GM18861 (cell line): ENCODE measurements around the gene SLC16A3.
A peak's percentile ranks its signal among the peaks of the same experiment; 100 is the strongest.
"Not testable (repeated sequence)": the region's sequence is repeated elsewhere in the genome, so short reads cannot be mapped to it uniquely, and the experiment has no call there.

ENCODE experiments used
- ATAC-seq: cut with Tn5 transposase; IDR thresholded peaks from one replicate; pipeline ENCODE4 v1.9.1; 2021; ENCODE audit not compliant: unreplicated experiment

The SLC16A3 gene

DNA sequence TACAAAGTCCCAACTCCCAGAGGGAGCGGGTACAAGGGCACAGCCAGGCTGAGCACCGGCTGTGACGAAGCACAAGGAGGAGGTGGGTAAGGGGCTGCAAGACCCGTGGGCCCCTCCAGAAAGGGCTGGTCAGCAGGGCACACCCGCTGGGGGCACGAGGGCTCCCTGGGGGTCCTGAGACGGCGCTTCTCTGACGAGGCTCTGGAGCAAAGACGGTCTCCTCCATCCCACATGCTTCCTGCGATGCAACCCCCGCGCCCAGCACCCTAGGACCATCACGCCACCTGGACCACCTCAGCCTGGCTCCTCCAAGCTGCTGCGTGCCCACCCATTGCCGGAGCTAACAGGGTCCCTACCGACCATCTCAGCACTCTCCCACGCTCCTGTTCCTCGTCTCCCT, 24.9 kb upstream of the SLC16A3 start:
- no peak for ATAC-seq

DNA sequence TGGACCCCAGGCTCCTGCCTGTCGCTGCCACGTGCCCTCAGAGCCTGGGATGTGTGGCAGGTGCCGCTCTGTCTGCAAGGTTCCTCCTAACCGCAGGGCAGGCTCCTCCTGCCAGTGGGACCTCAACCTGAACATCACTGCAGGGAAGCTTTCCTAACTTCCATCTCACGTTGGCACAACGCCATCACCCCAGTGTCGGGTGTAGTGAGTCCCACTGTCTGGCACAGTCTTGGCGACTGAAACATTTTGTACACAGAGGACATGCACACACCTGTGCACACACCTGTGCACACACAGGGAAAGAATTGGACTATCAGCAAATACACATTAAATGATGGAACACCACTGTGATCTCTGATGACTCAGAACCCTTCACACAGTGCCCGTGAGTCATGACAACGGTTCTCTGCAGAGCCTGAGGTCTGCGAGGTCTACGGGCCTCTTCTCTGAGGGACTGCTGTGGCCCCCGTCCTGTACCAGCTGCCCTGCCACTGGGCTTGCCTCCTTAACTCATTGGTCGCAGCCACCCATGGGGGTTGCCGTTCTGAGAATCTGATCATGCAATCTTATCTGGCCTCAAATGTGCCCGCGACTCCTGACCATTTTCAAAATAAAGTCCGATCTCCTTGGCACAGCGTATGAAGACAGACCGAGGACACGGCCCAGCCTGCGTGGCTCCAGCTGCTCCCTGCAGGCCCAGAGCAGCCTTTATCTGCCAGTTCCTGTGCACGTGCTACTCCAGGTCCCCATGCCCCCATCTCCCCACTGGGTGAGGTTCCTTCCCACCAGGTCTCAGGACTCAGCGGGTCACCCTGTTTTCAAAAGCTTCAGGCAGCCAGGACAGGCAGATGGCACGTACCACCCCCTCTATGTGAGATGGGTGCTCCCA, 23.8 kb upstream of the SLC16A3 start:
- ATAC-seq, result no peak

DNA sequence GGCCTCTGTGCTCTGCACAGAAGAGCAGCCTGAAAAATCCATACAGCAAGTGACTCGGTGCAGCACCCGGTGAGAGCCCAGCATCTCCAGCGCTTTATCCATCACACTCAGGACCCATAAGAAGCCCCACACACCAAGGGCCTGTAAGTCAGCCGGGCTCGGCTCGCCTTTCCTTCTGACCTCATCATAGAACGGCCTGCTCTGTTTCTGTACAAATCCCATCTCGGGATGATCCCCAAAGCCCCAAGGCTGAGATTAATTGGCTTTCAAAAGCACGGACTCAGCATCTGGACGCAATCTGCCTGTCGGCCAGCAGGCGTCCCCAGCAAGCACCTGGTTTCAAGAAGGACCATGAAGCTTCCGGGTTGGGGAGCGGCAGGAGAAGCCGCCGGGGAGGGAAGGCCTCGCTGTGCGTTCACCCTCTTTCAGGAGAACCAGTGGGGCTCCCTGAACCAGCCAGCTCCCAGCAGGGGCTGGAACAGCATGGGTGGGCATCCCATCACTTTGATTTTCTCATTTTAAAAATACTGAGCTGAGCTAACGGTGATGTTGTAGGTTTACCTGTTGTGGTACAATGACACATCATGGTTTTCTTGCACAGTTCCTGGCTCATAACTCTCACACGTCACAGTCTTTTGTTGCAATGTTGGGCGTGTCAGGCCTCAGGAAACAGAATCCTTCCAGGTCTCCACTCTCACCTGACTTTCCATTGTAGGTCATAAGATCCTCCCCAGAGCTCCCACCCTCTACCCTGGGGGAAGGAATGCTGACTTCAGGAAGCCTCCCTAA, 22.9 kb upstream of the SLC16A3 start:
- no peak for ATAC-seq

DNA sequence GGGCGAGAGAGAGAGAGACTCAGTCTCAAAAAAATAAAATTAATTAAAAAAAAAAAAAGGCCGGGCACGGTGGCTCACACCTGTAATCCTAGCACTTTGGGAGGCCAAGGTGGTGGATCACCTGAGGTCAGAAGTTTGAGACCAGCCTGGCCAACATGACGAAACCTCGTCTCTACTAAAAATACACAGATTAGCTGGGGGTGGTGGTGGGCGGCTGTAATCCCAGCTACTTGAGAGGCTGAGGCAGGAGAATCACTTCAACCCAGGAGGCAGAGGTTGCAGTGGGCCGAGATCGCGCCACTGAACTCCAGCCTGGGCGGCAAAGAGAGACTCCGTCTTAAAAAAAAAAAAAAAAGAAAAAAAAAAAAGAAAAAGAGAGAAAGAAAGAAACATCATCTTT, 18.2 kb upstream of the SLC16A3 start:
- ATAC-seq, result not testable (repeated sequence)

DNA sequence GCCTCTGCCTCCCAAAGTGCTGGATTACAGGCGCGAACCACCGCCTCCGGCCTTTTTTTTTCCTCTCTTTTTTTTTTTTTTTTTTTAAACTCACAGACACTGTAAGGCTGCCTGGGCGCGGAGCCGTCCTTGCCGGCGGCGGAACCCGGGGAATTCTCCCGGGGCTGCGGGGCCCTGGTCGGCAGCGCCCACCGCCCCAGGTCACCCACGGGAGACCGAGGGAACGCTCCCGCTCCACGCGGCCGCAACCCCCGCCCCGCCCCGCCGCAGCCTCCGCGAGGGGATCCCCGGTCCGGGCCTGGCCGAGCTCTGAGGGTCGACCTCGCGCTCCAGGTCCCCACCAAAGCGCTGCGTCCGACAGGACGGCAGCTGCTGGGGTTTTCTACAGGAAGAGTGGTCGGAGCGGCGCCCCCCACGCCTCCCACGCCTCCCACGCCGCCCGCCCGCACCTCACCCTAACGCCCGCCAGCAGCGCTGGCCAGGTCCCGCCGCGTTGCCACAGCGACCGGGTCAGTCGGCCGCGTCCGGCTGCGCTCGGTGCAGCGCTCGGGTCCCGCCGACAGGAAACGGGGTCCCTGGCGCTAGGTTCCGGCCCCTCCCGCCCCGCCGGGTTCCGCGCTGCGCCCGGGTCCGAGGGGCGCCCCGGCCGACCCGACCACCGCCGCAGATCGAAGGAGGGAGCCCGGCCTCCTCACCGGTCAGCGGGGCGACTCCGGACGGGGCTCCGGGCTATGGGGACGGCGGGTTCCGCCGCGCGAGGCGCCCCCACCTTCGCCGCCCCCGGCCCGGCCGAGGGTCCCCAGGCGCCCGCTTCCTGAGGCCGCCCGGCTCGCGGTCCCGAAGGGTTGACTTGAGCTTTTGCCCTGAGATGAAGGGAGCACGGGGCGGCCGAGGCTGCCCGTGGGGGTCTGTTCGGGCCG, 16.3 kb upstream of the SLC16A3 start, which contains the start of gene CCDC57:
CCDC57 (minus strand) TSS at position 512 of the 920 bp plus-strand sequence. CDS start 10,898 bp downstream, outside the sequence.
- peak; percentile 47 for ATAC-seq

DNA sequence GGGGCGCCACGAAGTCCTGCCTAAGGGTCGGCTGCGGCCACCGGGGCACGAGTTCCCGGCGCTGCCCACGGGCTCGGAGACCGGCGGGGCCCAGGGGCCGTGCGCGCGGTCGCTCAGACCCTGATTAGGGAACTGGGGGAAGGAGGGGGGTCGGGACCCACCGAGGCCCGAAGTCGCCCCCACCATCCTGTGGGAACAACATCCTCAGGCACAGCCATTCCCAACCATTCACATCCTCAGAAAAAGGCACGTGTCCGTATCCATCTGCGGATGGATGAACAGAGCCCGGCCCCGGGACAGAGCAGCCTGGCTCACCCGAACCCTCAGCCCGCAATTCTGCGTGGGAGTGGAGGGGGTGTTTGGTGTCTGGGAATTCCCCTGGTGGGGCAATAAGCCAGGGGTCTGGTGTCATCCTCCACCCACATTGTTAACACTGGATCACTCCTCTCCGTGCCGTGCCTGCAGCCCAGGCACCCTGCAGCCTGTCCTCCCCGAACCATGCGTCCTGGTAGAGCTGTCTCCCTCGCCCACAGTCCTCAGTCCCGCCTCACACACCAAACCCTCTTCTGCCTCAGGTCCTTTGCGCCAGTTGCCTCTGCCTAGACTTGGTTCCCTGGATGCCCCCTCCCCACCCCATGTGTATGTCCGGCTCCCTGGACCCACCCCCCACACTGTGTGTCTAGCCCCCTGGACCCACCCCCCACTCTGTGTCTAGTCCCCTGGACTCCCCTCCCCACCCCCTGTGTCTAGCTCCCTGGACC, 15.4 kb upstream of the SLC16A3 start:
- no peak for ATAC-seq

DNA sequence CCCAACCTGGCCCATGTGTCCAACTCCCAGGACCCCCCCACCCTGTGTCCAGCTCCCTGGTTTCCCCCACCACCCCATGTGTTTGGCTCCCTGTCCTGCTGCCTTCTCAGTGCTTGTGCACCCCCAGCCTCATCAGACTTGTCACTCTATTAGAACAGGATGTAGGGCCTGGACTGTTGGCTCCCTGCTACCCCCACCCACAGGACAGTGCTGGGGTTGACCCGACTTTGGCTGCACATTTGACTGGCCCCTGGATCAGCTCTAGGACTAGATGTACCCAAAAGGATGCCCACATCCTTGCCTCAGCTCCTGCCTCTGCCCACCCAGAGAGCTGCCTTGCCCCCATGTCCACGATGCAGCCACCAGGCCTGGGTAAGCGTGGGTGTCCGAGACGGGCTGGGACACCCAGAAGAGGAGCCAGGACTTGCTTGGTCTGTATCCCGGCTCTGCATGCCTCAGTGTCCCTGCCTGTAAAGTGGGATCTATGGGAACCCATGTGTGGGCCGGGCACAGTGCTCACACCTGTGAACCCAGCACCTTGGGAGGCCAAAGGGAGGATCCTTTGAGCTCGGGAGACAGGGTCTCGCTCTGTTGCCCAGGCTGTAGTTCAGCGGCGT, 14.7 kb upstream of the SLC16A3 start:
- no peak for ATAC-seq

DNA sequence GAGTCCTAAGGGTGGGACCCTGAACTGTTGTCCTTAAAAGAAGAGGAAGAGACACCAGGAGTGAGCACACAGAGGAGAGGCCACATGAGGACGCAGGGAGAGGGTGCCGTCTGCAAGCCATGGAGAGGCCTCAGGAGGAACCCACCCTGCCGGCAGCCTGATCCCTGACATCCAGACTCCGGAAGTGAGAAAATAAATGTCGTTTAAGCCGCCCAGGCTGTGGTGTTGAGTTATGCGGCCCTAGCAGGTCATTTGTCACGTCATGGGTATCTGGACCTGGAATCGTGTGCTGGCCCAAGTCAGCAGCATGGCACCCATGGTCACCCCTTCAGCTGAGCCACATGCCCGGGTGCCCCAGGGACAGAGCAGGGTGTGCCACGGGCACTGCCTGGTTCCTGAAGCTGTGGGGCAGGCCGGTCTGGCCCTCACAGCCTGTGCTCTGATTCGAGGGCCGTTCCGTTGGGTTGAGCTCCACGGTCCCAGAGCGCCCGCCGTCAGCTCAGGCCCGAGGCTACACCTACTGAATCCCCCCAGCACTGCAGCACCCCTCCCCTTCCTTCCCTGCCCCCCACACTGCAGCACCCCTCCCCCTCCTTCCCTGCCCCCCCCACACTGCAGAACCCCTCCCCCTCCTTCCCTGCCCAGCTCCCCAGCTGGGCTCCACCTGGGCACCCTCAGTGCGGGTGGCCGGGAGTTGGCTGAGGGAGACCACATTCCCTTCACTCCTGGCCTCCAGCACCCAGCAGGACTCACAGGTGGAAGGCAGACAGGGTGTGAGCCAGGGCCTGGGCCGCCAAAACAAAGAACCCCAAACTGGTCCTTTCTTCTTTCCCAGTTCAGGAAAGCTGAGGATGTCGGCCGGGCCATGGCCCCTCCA, 13.5 kb upstream of the SLC16A3 start:
- no peak for ATAC-seq

DNA sequence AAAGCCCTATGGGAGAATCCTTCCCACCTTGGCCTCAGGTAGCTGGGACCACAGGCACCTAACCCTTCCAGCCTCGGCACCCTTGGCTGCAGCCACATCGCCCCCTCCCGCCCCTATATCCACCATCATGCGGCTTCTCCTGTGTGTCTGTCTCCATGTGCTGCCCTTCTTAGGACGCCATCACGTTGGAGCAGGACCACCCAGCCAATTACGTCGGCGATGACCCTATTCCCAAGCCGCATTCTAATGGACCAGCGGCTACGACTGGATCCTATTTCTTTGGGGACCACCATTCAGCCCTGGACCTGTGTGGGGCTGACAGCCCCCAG, 12.9 kb upstream of the SLC16A3 start:
- ATAC-seq, result no peak

DNA sequence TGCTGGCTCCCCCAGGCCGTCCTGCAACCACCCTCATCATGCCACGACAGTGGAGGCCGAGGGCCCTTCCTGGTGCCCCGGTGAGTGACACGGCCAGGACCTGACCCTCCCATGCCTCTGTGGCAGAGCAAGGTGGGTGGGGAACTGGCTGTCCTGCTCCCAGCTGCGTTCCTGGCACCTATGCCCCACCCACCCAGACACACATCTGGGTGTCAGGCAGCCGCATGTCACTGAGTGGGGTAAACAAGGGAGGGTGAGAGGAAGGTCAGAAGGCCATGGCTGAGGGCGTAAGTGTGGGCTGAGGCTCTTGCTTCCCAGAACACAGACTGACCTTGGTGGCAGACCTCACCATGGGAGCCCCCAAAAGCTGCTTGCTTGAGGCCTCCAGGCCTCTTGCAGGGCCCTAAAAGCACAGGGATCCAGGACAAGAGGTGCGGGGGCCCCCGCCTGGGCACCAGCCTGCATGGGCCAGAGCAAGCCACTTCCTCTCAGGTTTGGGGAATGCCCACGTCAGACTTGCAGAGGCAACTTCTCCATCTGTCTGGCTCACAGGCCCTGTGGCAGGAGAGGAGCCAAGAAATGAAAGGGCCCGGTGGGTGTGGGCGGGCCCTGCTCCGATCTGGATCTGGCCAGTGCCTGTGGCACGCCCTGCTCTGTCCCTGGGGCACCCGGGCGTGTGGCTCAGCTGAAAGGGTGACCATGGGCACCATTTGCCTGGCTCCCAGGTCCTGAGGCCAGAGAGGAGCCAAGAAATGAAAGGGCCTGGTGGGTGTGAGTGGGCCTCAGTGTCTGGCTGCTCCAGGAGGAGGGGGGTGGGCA, 12.3 kb upstream of the SLC16A3 start:
- peak; percentile 33 for ATAC-seq

DNA sequence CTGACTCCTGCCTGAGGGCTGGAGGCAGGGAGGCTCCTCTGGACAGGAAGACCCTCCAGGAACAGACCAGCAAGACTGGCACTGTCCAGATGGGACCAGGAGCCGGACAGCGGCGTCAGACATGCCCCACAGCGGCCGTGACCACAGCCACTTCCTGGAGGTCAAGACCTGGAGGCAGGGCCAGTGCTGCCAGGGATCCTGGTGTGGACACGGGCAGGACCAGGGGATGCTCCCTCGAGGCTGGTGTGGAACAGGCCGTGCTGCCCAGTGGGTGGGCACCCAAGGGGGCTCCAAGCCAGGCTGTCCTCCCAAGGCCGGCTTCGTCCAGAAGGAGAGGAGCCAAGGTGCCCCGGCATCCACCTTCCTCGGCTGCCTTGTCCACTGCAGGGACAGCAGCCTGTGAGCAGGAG, 11.7 kb upstream of the SLC16A3 start:
- ATAC-seq, result no peak

DNA sequence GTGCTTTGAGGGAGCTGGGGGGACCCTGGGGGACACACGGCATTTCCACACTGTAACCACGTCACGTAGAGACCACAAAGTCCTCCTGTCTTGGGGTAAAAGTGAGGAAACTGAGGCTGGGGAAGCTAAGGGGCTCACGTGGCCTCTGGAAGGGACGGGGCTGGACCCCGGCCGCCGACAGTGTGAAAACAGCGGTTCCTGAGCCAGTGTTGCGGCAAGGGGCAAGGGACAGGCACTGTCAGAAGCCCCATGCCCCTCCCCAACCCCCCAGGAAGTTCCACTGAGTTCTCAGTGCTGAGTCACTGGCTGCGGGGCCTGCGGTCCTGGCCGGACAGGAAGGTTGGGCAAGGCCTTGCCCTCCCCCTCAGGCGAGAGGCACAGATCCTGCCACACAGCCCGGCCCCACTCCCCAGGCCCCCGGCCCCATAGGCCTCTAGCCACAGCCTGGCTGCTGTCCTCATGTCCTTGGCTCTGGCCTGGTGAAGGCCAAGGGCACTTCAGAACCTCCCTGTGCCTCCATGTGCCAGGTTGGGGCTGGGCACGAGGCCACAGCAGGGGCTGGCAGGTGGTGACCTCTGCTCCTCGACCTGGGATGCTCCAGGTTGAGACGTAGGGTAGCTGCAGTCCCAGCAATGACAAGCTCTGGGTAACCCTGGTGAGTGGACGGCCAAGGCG, 11.2 kb upstream of the SLC16A3 start:
- ATAC-seq, result no peak

DNA sequence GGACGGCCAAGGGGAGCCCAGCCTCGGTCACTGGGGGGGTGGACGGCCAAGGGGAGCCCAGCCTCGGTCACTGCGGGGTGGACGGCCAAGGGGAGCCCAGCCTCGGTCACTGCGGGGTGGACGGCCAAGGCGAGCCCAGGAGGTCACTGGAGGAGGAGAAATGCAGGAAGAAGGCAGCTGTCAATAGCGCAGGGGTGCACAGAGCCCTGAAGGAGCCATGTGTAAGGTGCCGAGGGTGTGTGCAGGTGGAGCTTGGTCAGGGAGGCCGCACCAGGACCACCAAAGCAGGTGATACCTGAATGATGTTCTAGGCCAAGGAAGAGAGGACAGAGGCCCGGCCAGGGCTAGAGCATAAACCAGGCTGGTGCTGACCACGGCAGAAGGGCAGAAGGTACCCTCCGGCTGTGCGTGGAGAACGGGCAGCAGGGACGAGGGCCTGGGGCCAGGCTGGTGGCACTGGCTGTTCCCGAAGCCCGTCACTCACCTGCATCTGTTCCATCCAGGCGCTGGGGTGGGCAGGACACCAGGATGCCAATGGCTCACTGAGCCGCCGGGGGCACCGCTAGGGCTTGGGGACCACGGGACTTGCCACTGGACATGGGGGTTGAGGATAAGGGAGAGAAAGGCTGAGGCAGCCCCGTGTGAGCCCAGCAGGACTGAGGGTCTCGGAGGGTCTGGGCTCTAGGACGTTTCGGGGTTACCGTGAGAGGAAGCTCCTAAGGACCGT, 10.3 kb upstream of the SLC16A3 start:
- no peak for ATAC-seq

DNA sequence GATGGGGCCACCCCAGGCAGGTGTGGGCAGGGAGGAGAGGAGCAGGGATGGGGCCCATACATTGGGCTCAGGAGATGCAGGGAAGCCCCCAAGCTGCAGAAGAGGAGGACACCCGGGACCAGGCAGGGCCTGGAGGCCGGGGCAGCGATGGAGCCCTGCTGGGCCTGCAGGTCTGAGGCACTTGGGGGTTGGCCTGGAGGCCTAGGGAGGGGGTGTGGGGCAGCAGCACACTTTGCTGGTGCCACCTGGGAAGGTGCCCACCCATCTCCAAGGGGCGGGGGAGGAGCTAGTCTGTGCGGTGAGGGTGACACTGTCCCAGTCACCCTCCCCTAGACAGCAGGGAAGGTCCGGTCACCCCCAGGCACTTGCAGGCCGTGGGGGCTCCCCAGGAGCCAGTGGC, 9.8 kb upstream of the SLC16A3 start:
- ATAC-seq, result no peak

DNA sequence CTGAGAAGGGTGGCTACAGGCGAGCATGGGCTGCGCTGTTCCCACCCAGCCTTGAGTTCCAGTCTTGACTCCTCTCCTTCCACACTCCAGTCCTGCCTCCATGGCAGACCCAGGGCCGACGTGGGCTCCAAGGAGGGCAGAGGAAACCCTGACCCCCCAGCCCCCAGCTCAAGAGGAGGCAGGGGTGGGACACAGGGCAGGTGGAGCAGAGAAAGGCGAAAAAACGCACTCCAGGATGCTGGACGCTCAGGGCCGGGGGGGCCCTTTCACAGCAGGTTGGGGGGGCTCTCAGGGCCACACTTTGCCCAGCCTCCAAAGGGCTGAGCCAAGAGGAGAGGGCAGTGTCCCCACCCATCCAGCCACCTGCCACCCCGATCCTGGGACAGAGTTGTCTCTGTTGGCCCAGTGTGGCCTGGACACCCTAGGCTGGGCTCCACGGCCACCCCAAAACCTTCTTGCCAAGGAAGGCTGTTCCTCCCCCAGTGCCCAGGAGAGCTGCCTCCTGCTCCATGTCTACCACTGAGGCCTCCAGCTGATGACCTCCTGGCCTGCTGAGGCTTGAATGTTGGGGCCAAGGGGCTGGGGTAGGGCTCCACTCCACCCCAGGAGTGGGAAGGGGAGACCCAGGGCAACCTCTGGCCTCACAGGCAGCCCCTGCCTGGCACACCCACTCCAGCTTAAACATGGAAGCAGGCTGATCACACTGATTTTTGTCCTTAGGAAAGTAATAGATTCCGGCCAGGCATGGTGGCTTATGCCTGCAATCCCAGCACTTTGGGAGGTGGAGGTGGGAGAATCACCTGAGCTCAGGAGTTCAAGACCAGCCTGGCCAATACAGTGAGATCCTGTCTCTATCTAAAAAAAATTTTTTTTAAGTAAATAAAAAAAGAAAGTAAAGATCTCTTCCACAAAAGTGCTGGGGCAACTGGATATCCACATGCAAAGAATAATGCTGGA, 8.8 kb upstream of the SLC16A3 start:
- no peak for ATAC-seq
